PC-3 (cell line): ENCODE data around the gene PGBD4. TPM values are rescaled to one million over a fixed set of nuclear protein-coding genes. Genes with fewer than 3 reads are reported as not detected.

Experiments
- ATAC-seq: fragments of 200-7000 bp; cut with Tn5 transposase; 2 replicates; pipeline ENCODE4 v1.9.1; 2020; ENCODE audit warnings: mild to moderate bottlenecking, moderate library complexity
- BruUV-seq: library from RNA; stranded (reverse); fragments of 400-500 nt; replicated peaks from 2 replicates; lab custom pipeline; 2021; lab: Mats Ljungman, UMichigan
- CTCF ChIA-PET: fragments of 300-600 bp; sonication (Branson Sonifier 250); formaldehyde crosslinking; loops from one replicate; lab custom pipeline; 2022; ENCODE audit warnings: antibody characterized with exemption; lab: Charles Lee
- POLR2A ChIA-PET: fragments of 300-600 bp; sonication (Branson Sonifier 250); formaldehyde crosslinking; loops from one replicate; lab custom pipeline; 2022; ENCODE audit warnings: antibody characterized with exemption; ENCODE audit not compliant: unreplicated experiment; lab: Charles Lee
- DNase-seq: peaks from one replicate; pipeline ENCODE4 v3.0.0-alpha.2; 2015
- H2AFZ ChIP-seq: fragments of 300-600 bp; sonication (generic); 2 replicates; pipeline ENCODE4 v1.6.0; 2016; ENCODE audit warnings: antibody characterized with exemption, low read length
- H3F3A ChIP-seq: fragments of 300-600 bp; sonication (generic); one replicate; pipeline ENCODE4 v1.6.0; 2017; ENCODE audit warnings: antibody characterized with exemption, low read length, control low read depth, mild to moderate bottlenecking; ENCODE audit not compliant: unreplicated experiment
- H3K27ac ChIP-seq: fragments of 300-600 bp; sonication (generic); 2 replicates; pipeline ENCODE4 v1.5.1; 2016; ENCODE audit warnings: mild to moderate bottlenecking, low read length
- H3K27me3 ChIP-seq: fragments of 300-600 bp; sonication (generic); 2 replicates; pipeline ENCODE4 v1.6.1; 2016; ENCODE audit warnings: low read length, mixed read lengths
- H3K36me3 ChIP-seq: fragments of 300-600 bp; sonication (generic); 2 replicates; pipeline ENCODE4 v1.6.1; 2016; ENCODE audit warnings: low read depth, mixed run types, low read length, mixed read lengths
- H3K4me1 ChIP-seq: fragments of 300-600 bp; sonication (generic); 2 replicates; pipeline ENCODE4 v1.5.1; 2016; ENCODE audit warnings: low read length; ENCODE audit not compliant: insufficient read depth
- H3K4me2 ChIP-seq: fragments of 300-600 bp; sonication (generic); 2 replicates; pipeline ENCODE4 v1.6.0; 2016; ENCODE audit warnings: low read length
- H3K4me3 ChIP-seq: fragments of 300-600 bp; sonication (generic); 2 replicates; pipeline ENCODE4 v1.5.1; 2016; ENCODE audit warnings: mild to moderate bottlenecking, low read length, mixed read lengths
- H3K79me2 ChIP-seq: fragments of 300-600 bp; sonication (generic); 2 replicates; pipeline ENCODE4 v1.6.1; 2017; ENCODE audit warnings: low read length, mixed read lengths
- H3K9ac ChIP-seq: fragments of 300-600 bp; sonication (generic); 2 replicates; pipeline ENCODE4 v1.6.0; 2016; ENCODE audit warnings: mild to moderate bottlenecking, low read length
- H3K9me2 ChIP-seq: fragments of 300-600 bp; sonication (generic); replicated peaks from 2 replicates; pipeline ENCODE4 v1.6.1; 2016; ENCODE audit warnings: mixed run types, low read length, mixed read lengths
- H3K9me3 ChIP-seq: fragments of 300-600 bp; sonication (generic); 2 replicates; pipeline ENCODE4 v1.6.1; 2016; ENCODE audit warnings: low read length, mixed read lengths
- H4K20me1 ChIP-seq: fragments of 300-600 bp; sonication (generic); 2 replicates; pipeline ENCODE4 v1.6.1; 2016; ENCODE audit warnings: low read length, mixed read lengths
- CTCF ChIP-seq: fragments of 300-600 bp; sonication (generic); conservative IDR thresholded peaks from 2 replicates; pipeline ENCODE4 v1.5.1; 2017; ENCODE audit warnings: antibody characterized with exemption, low read depth, mild to moderate bottlenecking, low read length
- EZH2 ChIP-seq: fragments of 300-600 bp; sonication (generic); IDR thresholded peaks from one replicate; pipeline ENCODE4 v1.6.1; 2017; ENCODE audit warnings: antibody characterized with exemption, mild to moderate bottlenecking, low read length; ENCODE audit not compliant: unreplicated experiment
- EZH2phosphoT487 ChIP-seq: fragments of 300-600 bp; sonication (generic); IDR thresholded peaks from 2 replicates; pipeline ENCODE4 v1.6.1; 2018; ENCODE audit warnings: mild to moderate bottlenecking, antibody characterized with exemption, low read length, borderline replicate concordance
- intact Hi-C: fragments of 100-400 bp; cut with micrococcal nuclease; formaldehyde crosslinking; loops from 2 replicates; pipeline ENCODE4 v1.9.0; 2023
- total RNA-seq: library from RNA; depleted of rRNA; stranded (reverse); fragments of >200 nt; gene quantifications from 2 replicates; pipeline ENCODE4 v1.2.3, GENCODE V29; 2014

Gene PGBD4
- total RNA-seq, 1 experiment from 2014 or later, result 2.6 TPM

GRCh38 chr15:34059946-34060345, 41.9 kb upstream of the PGBD4 start:
- Histone ChIP-seq H3F3A (no peaks in the 10 kb centered on the region), H3K9me2 (no peaks in the 10 kb centered on the region), H3K4me3 (no peak overlapping the region), H3K4me2 (no peak overlapping the region), H3K79me2 (no peaks in the 10 kb centered on the region), H3K27ac (no peak overlapping the region), H3K27me3 (no peaks in the 10 kb centered on the region), H3K36me3 (no peaks in the 10 kb centered on the region), H2AFZ (no peak overlapping the region), H3K4me1 (no peaks in the 10 kb centered on the region), H3K9ac (no peak overlapping the region), H3K9me3 (no peaks in the 10 kb centered on the region), H4K20me1 (no peaks in the 10 kb centered on the region)
- ATAC-seq (no peak), DNase-seq (no peak)
- TF ChIP-seq CTCF, result no peak
- intact Hi-C loops, result no loop called here
- ChIA-PET CTCF (interaction anchor here (0.6 kb wide), 1 partner anchor 322 kb away, joined by 3 read pairs; no protein-coding TSS in a partner anchor), POLR2A (no interaction called here)
- BruUV-seq, result no TSS peak

- H4K20me1 ChIP-seq, result no peaks in the 10 kb centered on the region
- DNase-seq (no peak), ATAC-seq (no peak)
- intact Hi-C loops, result no loop called here
- H2AFZ ChIP-seq, result no peak overlapping the region
- H3K36me3 ChIP-seq, result no peaks in the 10 kb centered on the region
- no peak overlapping the region for H3K27ac ChIP-seq
- no peaks in the 10 kb centered on the region for H3K9me3 ChIP-seq
- no TSS peak for BruUV-seq
- H3K4me2 ChIP-seq, result no peak overlapping the region
- CTCF ChIA-PET, result interaction anchor here (0.5 to 0.7 kb wide), 2 partner anchors 70 to 330 kb away, joined by 4 to 5 read pairs; no protein-coding TSS in a partner anchor
- no peak overlapping the region for H3K4me3 ChIP-seq
- POLR2A ChIA-PET, result interaction anchor here (0.6 kb wide), 1 partner anchor 55 kb away, joined by 3 read pairs; no protein-coding TSS in a partner anchor
- TF ChIP-seq CTCF (no peak), EZH2phosphoT487 (no peak), EZH2 (no peak)
- no peaks in the 10 kb centered on the region for H3K27me3 ChIP-seq
- no peak overlapping the region for H3K9ac ChIP-seq
- no peaks in the 10 kb centered on the region for H3F3A ChIP-seq
- no peaks in the 10 kb centered on the region for H3K4me1 ChIP-seq
- H3K79me2 ChIP-seq, result no peaks in the 10 kb centered on the region
- no peaks in the 10 kb centered on the region for H3K9me2 ChIP-seq
These were observed 37.4 kb upstream of the PGBD4 start for GRCh38 chr15:34064438-34064837.

- no peak overlapping the region for H3K4me3 ChIP-seq
- DNase-seq (no peak), ATAC-seq (no peak)
- no peaks in the 10 kb centered on the region for H3K4me1 ChIP-seq
- H2AFZ ChIP-seq, result no peak overlapping the region
- no peaks in the 10 kb centered on the region for H3K36me3 ChIP-seq
- no peaks in the 10 kb centered on the region for H3F3A ChIP-seq
- H3K9me2 ChIP-seq, result no peaks in the 10 kb centered on the region
- H3K27ac ChIP-seq, result no peak overlapping the region
- no peaks in the 10 kb centered on the region for H3K27me3 ChIP-seq
- ChIA-PET CTCF (no interaction called here), POLR2A (no interaction called here)
- H3K9me3 ChIP-seq, result no peaks in the 10 kb centered on the region
- no peaks in the 10 kb centered on the region for H3K79me2 ChIP-seq
- no TSS peak for BruUV-seq
- intact Hi-C loops, result no loop called here
- H3K4me2 ChIP-seq, result no peak overlapping the region
- no peaks in the 10 kb centered on the region for H4K20me1 ChIP-seq
- no peak for TF ChIP-seq EZH2
- no peak for TF ChIP-seq EZH2phosphoT487
- no peak overlapping the region for H3K9ac ChIP-seq
These were observed 36.6 kb upstream of the PGBD4 start for GRCh38 chr15:34065261-34065660.
